Measurements from ENCODE around the gene FCER2. TPM values are rescaled to one million over a fixed set of nuclear protein-coding genes. Genes with fewer than 3 reads are reported as not detected.

Gene FCER2
- total RNA-seq, 6 experiments from 2014 or later: not detected

GRCh38 chr19:7691497-7691896, 10.4 kb downstream of the FCER2 start:
- Mint-ChIP-seq H3K36me3 (ENCODE audit: low read depth) (no peaks in the 10 kb centered on the region), H3K27me3 (ENCODE audit: insufficient read depth) (peaks cover 3% of the 10 kb centered on the region), H3K4me3 (no peak overlapping the region), H3K9me3 (no peaks in the 10 kb centered on the region), H3K4me1 (ENCODE audit: low read depth) (no peaks in the 10 kb centered on the region), H3K27ac (no peak overlapping the region)
- no peak for DNase-seq
- TF ChIP-seq, protein P1, sequence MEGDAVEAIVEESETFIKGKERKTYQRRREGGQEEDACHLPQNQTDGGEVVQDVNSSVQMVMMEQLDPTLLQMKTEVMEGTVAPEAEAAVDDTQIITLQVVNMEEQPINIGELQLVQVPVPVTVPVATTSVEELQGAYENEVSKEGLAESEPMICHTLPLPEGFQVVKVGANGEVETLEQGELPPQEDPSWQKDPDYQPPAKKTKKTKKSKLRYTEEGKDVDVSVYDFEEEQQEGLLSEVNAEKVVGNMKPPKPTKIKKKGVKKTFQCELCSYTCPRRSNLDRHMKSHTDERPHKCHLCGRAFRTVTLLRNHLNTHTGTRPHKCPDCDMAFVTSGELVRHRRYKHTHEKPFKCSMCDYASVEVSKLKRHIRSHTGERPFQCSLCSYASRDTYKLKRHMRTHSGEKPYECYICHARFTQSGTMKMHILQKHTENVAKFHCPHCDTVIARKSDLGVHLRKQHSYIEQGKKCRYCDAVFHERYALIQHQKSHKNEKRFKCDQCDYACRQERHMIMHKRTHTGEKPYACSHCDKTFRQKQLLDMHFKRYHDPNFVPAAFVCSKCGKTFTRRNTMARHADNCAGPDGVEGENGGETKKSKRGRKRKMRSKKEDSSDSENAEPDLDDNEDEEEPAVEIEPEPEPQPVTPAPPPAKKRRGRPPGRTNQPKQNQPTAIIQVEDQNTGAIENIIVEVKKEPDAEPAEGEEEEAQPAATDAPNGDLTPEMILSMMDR (IDR thresholded peaks at IDR 0.05): no peak

DNA sequence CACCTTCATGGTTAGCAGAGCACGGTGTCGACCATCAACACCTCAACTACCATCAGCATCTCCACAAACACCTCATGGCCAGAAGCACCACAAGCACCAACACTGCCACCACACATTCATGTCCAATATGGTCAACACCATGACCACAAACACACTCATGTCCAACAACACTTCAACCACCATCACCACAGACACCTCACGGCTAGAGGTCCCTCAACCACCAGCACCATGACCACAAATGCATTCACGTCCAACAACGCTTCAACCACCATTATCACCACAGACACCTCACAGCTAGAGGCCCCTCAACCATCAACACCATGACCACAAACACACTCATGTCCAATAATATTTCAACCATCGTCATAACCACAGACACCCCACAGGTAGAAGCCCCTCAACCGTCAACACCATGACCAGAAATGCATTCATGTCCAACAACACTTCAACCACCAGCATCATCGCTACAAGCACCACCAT, 11.1 kb downstream of the FCER2 start:
- Mint-ChIP-seq H3K27ac (no peak overlapping the region), H3K4me1 (ENCODE audit: low read depth) (peaks cover under 1% of the 10 kb centered on the region; the same call in 1 of the 2 replicates), H3K27me3 (ENCODE audit: insufficient read depth) (peaks cover 3% of the 10 kb centered on the region), H3K36me3 (ENCODE audit: low read depth) (no peaks in the 10 kb centered on the region), H3K4me3 (no peak overlapping the region), H3K9me3 (no peaks in the 10 kb centered on the region)
- DNase-seq: no peak
- TF ChIP-seq, protein P1 (IDR thresholded peaks at IDR 0.05): no peak

DNA sequence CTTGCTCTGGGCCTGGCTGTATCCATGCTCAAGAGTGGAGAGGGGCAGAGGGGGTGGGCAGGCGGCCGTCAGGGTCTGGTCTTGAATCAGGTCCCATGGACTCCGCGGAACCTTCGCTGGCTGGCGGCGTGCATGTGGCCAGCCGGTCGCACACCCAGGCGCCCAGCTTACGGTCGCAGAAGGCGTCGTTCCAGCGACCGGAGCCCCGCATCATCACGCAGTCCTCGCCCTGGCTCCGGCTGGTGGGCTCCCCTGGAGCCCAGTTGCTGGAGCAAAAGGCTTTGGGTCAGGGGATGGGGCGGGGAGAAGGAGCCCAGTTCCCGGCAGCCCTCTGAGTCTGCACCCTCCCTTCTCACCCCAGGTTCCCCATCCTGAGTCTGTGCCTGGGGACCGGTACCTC, 12.8 kb downstream of the FCER2 start:
- no peak overlapping the region for H3K4me3 Mint-ChIP-seq
- no peak overlapping the region for H3K27ac Mint-ChIP-seq
- peaks cover 8% of the 10 kb centered on the region for H3K4me1 Mint-ChIP-seq (ENCODE audit: low read depth)
- H3K36me3 Mint-ChIP-seq (ENCODE audit: low read depth): no peaks in the 10 kb centered on the region
- DNase-seq: no peak
- no peaks in the 10 kb centered on the region for H3K9me3 Mint-ChIP-seq
- H3K27me3 Mint-ChIP-seq (ENCODE audit: insufficient read depth): no peaks in the 10 kb centered on the region; the same call in 1 of the 2 replicates
- TF ChIP-seq, protein P1 (IDR thresholded peaks at IDR 0.05): no peak

- DNase-seq: no peak
- no peak overlapping the region for H3K4me3 Mint-ChIP-seq
- H3K27ac Mint-ChIP-seq: no peak overlapping the region
- peaks cover 5% of the 10 kb centered on the region; the same call in 1 of the 2 replicates for H3K36me3 Mint-ChIP-seq (ENCODE audit: low read depth)
- peaks cover 2% of the 10 kb centered on the region for H3K27me3 Mint-ChIP-seq (ENCODE audit: insufficient read depth)
- no peaks in the 10 kb centered on the region for H3K9me3 Mint-ChIP-seq
- TF ChIP-seq, protein P1 (IDR thresholded peaks at IDR 0.05): no peak
- H3K4me1 Mint-ChIP-seq (ENCODE audit: low read depth): peaks cover 8% of the 10 kb centered on the region
Observed at GRCh38 chr19:7687177-7687576, 14.8 kb downstream of the FCER2 start.

- Mint-ChIP-seq H3K4me1 (ENCODE audit: low read depth) (peaks cover 8% of the 10 kb centered on the region), H3K27ac (no peak overlapping the region), H3K4me3 (no peak overlapping the region), H3K27me3 (ENCODE audit: insufficient read depth) (peaks cover 2% of the 10 kb centered on the region), H3K9me3 (no peaks in the 10 kb centered on the region), H3K36me3 (ENCODE audit: low read depth) (peaks cover 5% of the 10 kb centered on the region; the same call in 1 of the 2 replicates)
- TF ChIP-seq, protein P1 (IDR thresholded peaks at IDR 0.05): no peak
- DNase-seq: no peak
Observed at GRCh38 chr19:7685546-7686445, 16.1 kb downstream of the FCER2 start.
